ENCODE results near the gene SMIM44. TPM values are rescaled to one million over a fixed set of nuclear protein-coding genes. Genes with fewer than 3 reads are reported as not detected.

The SMIM44 gene
- total RNA-seq, 2 donors from 2014 or later, result 6.0 to 6.1 TPM

DNA sequence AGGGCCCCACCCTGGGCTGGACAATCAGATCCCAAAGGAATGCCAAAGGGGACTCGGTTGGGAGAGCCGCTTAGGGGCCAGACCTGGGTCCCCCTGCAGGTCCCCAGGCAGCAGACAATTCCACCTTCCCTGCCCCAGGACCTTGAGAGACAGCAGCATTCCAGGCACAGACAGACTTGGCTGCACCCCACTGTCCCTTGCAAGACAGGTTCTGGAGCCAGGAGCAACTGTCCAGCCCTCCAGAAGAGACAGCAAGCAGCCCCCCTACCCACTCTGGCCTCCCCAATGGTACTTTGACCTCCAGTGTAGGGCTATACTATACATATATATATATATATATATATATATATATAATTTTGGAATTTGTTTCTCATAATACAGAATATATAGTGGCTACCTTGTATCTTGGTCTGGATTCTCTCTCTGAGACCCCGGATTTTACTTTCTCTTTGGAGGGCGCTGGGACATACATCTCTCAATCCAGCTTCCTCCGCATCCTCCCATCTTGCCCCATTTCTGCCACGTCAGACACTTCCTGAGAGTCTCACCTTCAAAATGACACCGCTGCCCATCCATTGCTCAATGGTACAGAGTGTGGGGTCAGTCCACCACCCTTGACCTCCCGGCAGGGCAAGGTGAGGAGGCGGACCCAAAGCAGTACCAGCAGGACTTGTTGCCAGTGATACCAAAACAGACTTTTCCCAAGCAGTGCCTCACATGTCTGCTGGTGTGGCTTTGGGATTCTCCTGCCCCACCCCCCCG, 15.6 kb downstream of the SMIM44 start:
- ATAC-seq (no peak), DNase-seq (no peak)
- intact Hi-C loops (cut with DNase I, micrococcal nuclease), result no loop called here

DNA sequence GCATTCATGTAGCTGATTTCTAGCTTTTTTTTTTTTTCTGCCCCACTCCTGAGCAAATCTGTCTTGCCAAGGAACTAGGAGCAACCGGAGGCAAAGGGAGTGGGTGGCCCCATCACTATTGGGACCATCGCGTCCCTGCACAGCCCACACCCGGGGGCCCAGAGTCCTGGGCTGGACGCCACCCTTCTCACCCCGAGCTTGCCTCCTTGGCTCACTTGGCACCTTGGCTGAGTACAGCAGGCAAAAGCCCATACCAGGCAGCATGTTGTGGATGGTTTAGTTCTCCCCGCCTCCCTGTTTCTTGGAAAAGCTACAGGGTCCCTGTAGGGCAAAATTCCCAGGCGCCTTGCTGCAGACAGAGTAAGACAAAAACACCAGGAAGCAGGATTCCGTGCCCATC, 16.6 kb downstream of the SMIM44 start:
- intact Hi-C loops (cut with DNase I, micrococcal nuclease), result no loop called here

DNA sequence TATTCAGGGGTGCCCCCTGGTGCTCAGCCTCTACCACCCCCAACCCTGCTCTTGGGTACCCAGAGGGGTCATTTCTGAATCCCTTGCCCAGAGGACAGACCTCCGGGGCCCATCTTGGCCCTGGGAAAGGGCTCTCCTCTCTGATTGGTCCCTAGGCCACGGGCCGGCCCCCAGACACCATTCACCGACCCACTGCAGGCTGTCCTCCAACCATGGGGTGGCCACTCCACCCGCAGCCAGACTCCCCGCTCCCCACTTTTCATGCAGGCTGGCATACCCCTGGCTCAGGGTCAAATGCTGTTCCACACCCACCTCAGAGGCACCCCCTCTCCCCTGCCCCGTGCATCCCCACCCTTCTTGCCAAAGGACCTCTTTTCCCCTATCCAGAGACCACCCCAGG, 17.7 kb downstream of the SMIM44 start:
- no peak for DNase-seq
- intact Hi-C loops (cut with DNase I, micrococcal nuclease), result no loop called here
- ATAC-seq, result no peak

More for the DNA sequence above, 16.6 kb downstream of the SMIM44 start:
- ATAC-seq (no peak), DNase-seq (no peak)

DNA sequence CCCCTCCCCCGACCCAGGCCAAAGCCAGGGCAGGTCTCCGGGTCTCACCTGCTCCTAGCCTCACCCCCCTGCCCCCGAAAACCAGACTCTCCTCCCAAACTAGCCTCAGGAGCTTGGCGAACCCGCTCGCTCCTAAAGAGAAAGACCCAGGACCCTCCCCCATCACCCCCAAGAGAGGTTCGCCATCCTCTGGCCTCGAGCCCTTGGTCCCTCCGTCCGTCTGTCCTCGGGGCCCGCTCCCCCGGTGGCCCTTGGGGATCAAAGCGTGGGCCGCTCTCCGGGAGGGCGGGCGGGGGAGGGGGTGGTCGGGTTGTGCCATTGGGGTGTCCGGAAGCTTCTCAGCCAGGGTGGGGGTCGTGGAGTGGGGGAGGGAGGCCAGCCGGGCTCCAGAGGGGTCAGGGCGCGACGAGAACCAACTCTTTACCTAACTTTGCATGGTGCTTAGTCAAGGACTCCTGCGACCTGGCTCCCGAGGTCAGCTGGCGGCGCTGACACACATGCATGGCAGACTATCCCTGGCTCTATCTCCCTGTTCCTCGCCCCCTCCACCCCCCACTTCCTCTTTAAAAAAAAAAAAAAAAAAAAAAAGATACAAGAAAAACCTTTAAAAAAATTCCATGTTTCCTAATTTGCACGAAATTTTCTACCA, 18.5 kb downstream of the SMIM44 start:
- intact Hi-C loops (cut with DNase I, micrococcal nuclease), result no loop called here
- DNase-seq (no peak), ATAC-seq (no peak)

DNA sequence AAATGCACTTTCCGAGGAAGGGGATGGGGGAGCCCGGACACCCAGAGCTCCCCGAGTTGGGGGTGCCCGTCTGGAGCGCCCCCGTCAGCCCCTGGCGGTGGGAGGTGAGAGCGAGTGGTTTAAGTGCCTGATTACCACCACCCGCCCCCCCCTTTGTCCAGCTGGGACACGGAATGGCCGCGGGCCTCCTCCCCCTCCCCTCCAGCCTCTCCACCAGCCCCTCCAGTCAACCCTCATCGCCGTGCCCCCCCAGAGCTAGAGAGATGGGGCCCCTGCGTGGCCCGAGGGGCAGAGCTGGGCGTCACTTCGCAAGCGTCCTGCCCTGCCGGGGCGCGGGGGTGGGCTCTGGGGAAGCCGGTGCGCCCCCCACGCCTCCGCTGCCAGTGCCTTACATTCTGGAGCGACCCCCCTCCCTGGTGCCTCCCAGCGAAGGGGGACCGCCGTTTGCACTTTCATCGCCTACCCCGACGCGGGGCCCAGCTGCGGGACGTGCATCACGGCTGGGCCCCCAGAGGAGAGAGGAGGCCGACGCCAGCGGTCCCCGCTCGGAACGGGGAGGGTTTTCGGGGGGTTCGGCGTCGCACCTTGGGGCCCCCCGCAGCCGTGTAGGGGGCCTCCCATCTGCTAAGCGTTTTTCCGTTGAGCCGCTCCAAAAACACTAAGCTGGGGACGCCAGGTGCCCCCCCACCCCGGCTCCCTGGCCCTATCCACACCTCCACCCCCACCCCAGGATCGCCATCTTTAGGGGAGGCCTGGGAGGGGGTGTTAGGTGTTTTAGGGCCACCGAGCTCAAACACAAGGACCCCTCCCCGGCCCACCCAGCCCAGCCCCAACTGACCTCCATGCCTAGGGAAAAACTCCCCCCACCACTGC, 19.3 kb downstream of the SMIM44 start:
- intact Hi-C loops (cut with DNase I, micrococcal nuclease), result no loop called here
- DNase-seq (no peak), ATAC-seq (no peak)

DNA sequence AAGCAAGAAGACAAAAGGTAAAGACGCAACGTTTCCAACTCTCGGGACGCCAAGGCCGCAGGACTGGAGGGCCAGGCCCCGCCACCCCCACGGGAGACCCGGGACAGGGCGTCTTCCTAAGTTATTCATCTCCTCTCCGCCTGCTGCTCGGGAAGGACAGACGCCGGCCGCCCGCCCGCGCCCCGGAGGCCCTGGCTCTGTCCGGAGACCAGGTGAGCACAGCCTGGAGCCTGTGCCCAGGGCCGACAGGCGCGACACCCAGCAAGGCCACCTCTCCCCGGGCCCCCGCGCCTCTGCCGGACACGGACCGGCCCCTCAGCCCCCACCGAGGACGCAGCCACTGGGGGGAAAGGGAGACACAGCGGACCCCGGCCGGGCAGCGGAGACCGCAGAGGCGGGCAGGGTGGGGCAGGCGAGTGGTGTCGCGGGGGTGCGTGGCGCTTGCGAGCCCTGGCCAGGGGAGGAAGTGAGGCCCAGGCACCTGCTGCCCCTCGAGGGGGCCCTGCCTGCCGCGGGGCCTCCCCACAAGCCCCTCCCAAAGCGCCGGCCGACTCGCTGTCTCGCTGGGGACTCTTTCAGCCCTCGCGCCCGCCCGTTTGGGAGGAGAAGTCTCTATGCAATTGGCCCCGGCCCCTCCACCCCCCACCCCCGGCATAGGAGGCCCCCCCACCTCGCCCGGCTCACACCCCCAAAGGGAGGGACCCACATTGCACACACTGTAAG, 20.1 kb downstream of the SMIM44 start:
- intact Hi-C loops (cut with DNase I, micrococcal nuclease), result no loop called here
- ATAC-seq, result no peak
- DNase-seq, result no peak

DNA sequence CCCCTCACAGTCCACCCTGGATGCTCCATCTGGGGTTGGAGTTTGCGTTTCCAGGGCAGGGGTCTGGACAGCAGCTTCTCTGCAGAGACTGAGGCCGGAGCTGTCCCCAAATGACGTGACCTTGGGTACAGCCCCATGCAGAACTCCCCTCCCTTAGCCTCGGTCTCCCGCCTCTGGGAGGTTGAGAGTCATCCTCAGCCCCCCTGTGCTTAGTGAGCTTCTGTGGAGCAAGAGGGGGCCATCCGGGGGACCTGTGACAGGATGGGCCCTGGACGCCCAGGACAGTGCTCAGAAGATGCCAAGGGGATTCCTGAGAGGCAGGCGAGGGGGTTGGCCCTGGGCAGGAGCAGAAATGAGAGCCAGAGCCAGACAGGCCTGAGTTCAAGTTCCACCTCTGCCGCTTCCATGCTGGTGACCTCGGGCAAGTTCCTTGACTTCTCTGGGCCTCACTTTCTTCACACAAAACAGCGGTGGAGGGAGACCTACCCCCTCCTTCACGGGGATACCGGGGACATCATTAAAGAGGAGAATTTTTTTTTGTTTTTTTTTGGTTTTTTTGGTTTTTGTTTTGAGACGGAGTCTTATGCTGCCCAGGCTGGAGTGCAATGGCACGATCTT, 23.2 kb downstream of the SMIM44 start:
- DNase-seq (no peak), ATAC-seq (no peak)
- intact Hi-C loops (cut with DNase I, micrococcal nuclease), result no loop called here

DNA sequence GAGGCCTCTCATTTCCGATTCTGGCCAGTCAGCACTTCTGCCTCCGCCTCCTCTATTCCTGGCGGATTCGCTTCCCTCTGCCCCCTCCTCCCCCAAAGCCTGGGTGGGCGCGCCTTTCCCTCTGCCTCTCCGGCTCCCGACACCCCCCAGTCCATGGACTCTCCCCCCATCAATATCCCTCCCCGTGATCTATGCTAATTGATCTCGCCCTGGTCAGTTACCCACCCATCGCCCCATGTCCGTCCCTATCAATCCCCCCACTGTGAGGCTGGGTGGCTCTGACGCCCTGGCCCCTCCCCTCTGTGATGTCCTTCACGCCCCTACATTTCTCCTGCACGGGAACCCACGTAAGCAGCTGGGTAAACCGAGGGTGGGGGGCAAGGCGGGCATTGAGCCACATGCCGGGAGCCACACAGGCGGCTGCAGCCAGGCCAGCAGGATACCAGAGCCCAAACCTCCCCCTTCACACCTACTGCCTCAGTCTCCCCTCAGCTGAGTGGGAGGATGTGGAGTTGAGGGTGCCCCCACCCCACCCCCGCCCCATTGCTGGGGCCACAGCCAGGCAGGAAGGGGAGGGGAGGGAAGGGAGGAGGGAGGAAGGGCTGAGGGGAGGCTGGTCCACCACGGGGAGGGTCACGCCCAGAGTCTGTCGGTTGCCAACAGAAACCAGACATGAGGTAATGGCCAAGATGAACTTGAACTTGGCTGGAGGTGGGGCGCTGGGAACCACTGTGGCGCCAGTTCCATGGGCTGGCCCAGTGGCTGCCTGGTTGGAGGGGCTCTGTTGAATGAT, 24.0 kb downstream of the SMIM44 start:
- peak; percentile 51 for ATAC-seq
- peak; percentile 63 to 72 for DNase-seq
- intact Hi-C loops (cut with DNase I, micrococcal nuclease), result no loop called here

DNA sequence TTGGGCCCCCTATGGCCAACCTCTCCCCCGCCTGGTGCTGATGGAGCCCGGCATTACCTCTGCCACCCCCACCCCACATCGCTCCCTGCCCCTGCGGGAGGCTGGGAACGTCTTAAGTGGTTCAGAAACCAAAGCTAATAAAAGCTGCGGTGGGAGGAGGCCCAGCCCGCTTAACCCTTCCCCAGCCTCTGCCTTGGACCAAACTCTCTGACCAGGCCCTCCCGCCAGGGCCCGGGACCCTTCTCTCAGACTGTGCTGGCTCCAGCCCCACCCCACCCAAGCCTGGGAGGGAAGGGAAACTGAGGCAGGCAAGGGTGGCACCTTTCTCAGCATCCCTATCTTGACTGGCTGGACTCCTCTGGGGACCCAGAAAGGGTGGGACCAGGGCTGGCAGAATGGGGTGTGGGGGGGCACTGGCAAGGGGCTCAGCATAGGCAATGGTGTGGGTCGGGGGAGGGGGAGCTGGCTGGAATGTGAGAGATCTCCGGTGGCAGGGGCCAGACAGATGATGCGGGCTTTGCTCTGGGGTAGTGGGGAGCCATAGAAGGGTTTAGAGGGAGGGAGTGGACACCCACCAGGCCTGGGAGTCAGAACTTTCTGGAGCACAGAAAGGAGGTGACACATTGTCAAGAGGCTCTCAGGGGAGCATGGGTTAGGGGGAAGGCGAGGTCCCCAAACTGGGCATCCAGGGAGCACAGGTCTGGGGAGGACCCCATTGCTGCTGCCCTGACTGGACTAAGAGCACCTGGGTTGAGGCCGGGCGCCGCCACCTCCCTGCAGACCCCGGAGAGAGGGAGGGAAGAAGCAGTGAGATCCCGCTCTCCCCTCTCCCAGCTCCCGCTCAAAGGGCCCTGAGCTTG, 24.8 kb downstream of the SMIM44 start:
- ATAC-seq (no peak), DNase-seq (no peak)
- intact Hi-C loops (cut with DNase I, micrococcal nuclease), result no loop called here

DNA sequence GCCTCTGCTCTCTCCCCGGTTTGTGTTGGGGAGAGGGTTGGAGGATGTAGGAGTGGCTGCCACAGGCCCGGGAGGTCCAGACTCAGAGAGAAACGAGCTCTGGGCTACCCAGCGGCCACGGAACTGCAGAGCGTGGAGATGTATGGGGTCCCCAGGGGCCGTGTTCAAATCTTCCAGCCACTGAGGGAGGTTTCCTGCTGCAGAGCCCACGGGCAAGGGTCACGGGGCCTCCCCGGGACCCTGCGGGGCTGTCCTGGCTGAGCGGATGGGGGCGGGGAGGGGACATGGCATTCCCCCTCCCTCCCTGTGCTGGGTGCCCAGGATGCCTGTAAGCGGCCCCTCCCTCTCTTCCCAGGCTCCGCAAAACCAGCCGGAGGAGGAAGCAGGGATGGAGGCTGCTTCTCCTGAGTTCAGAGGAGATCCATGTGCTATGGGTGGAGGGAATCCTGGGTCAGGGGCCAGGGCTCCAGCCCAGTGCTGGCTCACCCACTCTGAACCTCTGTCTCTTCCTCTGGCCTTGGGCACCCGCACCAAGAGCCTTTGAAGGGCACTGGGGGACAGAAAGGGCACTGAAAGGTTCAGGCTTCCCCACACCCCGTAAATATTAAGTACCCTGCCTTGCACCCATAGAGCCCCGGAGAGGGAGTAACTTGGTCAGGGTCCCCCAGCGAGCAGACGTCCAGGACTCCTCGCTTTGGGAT, 25.6 kb downstream of the SMIM44 start:
- DNase-seq (no peak), ATAC-seq (no peak)
- intact Hi-C loops (cut with DNase I, micrococcal nuclease), result no loop called here

DNA sequence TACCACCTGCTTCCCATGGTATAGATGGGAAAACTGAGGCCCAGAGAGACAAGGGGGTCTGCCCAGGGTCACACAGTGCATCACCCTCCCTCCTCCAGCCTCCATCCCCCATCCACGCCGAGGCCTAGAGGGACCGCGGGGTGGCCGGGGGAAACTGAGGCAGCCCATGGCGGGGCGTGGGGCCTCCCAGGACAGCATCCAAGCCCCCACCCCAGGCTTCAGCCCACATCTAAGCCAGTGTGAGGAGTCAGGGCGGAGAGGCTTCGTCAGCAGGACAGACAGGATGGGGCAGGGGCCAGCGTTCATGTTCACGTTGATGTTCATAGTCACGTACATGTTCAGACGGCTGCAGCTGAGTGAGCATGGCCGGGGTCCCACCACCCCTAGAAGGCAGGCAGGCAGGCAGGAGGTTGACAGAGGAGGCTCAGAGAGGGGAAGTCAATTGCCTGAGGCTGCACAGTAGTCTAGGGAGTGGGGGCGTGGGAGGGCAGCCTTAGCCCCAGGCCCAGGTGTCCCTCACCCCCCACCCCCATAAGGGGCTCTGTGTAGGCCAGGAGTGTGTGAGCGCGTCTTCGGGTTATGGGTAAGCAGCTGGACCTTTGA, 26.2 kb downstream of the SMIM44 start:
- no peak for DNase-seq
- ATAC-seq, result no peak
- intact Hi-C loops (cut with DNase I, micrococcal nuclease), result no loop called here

DNA sequence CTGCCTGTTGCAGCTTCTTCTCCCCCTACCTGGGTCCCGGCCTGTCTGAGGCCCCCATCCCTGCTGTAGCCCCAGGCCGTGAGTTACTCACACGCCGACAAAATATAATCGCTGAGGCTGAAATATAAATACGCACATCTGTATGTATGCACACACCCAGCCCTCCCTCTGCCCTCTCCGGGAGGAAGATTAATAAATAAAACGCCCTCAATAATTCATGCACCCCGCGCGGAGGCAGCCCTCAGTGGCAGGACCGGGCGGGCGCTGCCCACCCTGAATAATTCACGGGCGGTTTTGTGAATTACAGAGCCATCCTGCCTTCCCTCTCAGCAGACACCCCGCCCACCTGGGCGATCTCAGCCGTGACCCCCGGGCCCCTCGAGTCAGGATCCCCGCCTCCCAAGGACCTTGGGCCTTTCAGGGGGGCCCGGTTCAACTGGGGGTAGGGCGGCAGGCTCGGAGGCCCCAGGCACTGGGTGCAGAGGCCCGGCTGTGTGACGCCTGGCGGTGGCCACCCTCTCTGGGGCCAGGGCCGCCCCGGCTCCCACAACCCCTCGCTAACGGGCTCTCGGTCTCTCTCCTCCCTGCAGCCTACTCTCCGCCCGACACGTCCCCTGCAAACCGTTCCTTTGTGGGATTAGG, 27.2 kb downstream of the SMIM44 start:
- ATAC-seq, result no peak
- intact Hi-C loops (cut with DNase I, micrococcal nuclease), result no loop called here
- no peak for DNase-seq

DNA sequence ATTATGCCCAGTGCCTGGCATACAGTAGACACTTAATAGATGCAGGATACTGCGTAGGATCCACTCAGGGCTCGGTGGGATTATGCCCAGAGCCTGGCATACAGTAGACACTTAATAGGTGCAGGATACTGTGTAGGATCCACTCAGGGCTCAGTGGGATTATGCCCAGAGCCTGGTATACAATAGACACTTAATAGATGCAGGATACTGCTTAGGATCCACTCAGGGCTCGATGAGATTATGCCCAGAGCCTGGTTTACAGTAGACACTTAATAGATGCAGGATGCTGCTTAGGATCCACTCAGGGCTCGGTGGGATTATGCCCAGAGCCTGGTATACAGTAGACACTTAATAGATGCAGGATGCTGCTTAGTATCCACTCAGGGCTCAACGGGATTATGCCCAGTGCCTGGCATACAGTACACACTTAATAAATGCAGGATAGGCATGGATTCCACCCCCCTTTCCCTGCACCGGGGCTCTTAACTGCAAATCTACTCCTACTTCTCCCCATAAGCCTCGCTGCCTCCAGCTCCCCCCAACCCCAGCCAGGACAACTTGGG, 27.8 kb downstream of the SMIM44 start:
- DNase-seq, result no peak
- ATAC-seq, result no peak
- intact Hi-C loops (cut with DNase I, micrococcal nuclease), result no loop called here

DNA sequence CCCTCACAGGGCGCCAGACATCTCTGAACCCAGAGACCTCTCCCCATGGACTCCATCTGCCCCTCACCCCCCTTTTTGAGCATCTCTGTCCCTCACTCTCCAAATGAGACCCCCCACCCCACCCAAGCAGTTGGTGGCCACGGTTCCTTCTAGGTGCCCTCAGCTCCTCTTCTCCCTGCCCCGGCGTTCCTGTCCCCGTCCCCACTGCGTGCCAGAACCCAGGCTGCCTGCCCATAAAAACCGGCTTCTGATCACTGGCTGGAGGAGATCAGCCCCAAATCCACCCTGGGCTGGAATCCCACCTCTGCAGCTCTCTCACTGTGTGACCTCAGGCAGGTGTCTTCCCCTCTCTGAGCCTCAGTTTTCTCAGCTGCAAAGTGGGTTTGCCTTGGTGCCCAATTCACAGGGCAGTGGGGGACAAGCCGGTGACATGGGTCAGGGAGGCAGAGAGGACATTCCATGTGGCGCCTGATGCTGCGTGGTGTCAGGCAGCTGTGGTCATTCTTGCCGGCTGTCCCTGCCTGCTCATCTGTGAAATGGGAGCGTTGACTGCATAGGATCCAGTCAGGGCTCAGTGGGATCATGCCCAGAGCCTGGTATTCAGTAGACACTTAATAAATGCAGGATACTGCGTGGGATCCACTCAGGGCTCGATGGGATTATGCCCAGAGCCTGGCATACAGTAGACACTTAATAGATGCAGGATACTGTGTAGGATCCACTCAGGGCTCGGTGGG, 28.4 kb downstream of the SMIM44 start:
- ATAC-seq (no peak), DNase-seq (no peak)
- intact Hi-C loops (cut with DNase I, micrococcal nuclease), result no loop called here

DNA sequence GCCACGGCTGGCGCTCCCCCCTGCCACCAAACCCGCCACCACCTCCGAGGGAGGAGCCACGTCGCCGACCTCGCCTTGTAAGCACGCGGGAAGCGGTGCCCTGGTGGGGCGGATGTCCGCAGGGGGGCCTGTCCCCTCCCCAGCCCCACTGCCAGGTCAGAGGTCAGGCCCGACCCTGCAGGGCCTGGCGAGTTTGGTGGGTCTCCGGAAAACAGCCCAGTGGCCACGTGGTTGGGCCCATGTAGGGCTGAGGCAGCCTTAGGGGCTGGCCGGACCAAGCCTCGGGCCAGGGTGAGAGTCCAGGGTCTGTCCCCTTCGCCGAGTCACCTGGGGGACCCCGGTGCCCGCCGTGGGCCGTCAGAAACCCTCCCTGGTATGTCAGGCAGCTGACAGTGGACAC, 29.4 kb downstream of the SMIM44 start:
- intact Hi-C loops (cut with DNase I, micrococcal nuclease), result no loop called here
- ATAC-seq (no peak), DNase-seq (no peak)
